CD4-positive, alpha-beta T cell treated with Interferon gamma for 1 hour (primary cell): Measurements from ENCODE around the gene ULBP1.
A peak's percentile ranks its signal among the peaks of the same experiment; 100 is the strongest.
"Not testable (repeated sequence)": the region's sequence is repeated elsewhere in the genome, so short reads cannot be mapped to it uniquely, and the experiment has no call there.

Source experiments
- DNase-seq: peaks from one replicate; pipeline ENCODE4 v3.0.0-alpha.2; 2020

The ULBP1 gene

DNA sequence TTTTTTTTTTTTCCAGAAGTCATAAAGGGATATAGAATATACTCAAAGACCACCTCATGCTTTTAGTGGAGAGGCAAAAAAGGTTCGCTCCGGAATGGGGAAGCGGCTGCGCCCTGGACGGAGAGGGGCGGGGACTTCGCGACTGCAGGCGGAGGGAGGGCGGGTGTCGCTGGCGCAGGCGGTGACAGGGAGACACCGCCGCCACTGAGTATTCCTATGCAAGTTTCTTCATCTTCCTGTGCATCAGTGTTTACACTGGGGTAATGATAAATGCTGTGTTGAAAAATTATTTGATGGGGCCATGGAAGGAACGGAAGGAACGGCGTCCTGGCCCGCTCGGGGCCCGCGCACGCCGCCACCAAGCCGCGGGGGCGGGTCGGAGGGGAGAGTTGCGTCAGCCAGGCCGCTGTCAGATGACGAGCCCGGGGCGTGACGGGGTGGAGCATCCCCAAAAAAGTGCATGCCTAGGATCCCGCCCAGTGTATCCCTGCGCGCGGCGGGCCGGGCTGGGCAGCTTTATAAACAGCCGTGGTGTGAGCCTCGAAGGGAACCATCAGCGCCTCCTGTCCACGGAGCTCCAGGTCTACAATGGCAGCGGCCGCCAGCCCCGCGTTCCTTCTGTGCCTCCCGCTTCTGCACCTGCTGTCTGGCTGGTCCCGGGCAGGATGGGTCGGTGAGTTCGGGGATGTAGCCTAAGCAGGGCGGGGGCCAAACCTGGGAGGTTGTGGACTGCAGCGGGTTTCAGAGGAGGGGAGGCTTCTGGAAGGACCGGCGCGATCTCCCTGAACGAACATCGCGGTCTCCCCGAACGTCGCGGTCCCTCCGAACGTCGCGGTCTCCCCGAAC is at the start of gene ULBP1:
Gene ULBP1 (plus strand): TSS at position 482 of the 846 bp plus-strand sequence. CDS start 107 bp downstream, at position 589.
- DNase-seq = peak; percentile 78

- DNase-seq = no peak
Observed at GRCh38 chr6:149915970-149916865, 47.5 kb upstream of the ULBP1 start.

GRCh38 chr6:149917679-149918078 is 46.1 kb upstream of the ULBP1 start:
- DNase-seq = no peak

- DNase-seq = no peak
Observed at GRCh38 chr6:149918151-149918905, 45.4 kb upstream of the ULBP1 start.

- not testable (repeated sequence) for DNase-seq
Observed at GRCh38 chr6:149919126-149919833, 44.5 kb upstream of the ULBP1 start.

DNA sequence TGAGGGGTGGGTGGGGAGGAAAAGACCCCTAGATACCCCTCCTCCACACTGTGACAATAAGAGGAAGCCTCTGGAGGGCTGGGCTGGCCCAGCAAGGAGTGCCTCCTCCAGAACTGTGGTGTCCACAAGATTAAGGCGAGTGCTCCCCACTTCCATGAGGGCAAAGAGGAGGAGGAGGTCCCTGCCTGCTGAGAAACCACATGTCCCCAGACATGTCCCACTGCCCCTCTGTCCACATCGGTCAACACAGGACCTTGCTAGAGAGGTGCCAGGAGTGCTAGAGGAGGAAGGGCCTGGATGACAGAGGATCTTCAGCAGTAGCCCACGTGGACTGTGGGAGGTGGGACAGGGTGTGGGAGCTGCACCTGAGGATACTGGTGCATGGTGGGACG is 43.9 kb upstream of the ULBP1 start:
- DNase-seq = no peak

DNA sequence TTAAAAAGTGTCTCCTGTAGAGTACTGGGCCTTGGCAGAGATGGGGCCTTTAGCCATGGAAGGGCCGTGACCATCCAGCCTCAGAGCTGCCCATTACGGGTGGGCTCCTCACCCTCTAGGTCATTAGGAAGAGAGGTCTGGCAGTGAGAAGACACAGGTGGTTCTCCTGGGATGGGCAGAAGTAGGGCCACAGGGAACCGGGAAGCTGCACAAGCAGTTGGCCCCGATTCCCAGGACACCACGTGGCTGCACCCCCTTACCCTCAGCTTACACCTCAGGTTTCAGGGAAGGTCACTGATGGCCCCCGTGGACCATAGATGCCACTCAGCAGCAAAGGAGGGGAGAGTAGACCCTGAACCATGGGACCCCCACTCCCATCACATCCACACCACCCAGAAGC is 42.4 kb upstream of the ULBP1 start:
- no peak for DNase-seq

- DNase-seq = not testable (repeated sequence)
Observed at GRCh38 chr6:149922091-149922490, 41.7 kb upstream of the ULBP1 start.

GRCh38 chr6:149922642-149923326 is 41.0 kb upstream of the ULBP1 start, which contains the start of gene RAET1G:
Gene RAET1G (minus strand): TSS chr6:149923121. CDS start chr6:149923010, 111 bp downstream.
- peak; percentile 87 for DNase-seq

- DNase-seq = no peak
Observed at GRCh38 chr6:149923327-149923986, 40.3 kb upstream of the ULBP1 start.

- no peak for DNase-seq
Observed at GRCh38 chr6:149924206-149924932, 39.4 kb upstream of the ULBP1 start.

- no peak for DNase-seq
Observed at GRCh38 chr6:149924933-149925252, 38.9 kb upstream of the ULBP1 start.

- no peak for DNase-seq
Observed at GRCh38 chr6:149925253-149925973, 38.3 kb upstream of the ULBP1 start.

- peak; percentile 65 for DNase-seq
Observed at GRCh38 chr6:149925974-149926777, 37.6 kb upstream of the ULBP1 start.

- DNase-seq = not testable (repeated sequence)
Observed at GRCh38 chr6:149927025-149927424, 36.7 kb upstream of the ULBP1 start.

DNA sequence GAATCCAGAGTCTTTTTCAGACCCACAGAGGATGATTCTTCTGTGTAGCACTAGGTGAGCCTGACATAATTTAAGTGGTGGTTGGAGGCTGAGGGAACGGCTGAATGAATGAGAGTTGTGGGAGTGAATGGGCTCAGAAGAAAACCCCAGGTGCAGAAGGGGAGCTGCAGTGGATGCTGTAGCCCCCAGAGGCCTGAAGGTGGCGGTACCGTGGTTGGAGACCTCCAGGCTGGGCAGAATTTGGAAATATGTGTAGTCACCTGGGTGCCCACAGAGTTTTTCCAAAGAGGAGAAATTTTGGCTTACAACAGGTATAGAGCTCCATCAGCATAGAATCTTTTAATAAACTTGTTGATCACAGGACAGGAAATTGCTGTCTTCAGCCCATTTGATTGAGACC is 34.3 kb upstream of the ULBP1 start:
- no peak for DNase-seq

GRCh38 chr6:149931501-149931900 is 32.2 kb upstream of the ULBP1 start:
- DNase-seq = no peak

GRCh38 chr6:149933036-149933435 is 30.7 kb upstream of the ULBP1 start:
- no peak for DNase-seq

DNA sequence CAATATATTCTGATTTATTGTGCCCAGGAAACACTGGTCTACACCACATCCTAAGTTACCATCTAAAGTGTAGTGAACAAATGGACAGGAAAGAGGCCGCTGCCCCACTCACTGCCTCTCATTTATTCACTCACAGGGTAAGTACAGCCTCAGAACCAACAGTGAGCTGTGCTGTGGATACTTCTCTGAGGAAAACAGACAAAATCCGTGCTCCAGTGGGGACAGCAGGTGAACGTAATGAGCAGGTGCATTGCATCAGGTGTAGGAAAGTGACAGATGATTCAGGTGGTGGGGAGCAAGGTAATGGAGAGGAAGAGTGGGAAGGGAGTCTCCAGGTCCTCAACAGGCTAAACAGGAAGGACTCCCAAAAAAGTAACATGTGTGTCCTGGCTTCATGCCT is 30.3 kb upstream of the ULBP1 start:
- no peak for DNase-seq
